HG03175 (cell line): ENCODE results near the gene TAS2R13.

Source experiments
- ATAC-seq: cut with Tn5 transposase; IDR thresholded peaks from one replicate; pipeline ENCODE4 v1.9.1; 2021; ENCODE audit warnings: mild to moderate bottlenecking, moderate library complexity; ENCODE audit not compliant: unreplicated experiment

TAS2R13 gene, protein sequence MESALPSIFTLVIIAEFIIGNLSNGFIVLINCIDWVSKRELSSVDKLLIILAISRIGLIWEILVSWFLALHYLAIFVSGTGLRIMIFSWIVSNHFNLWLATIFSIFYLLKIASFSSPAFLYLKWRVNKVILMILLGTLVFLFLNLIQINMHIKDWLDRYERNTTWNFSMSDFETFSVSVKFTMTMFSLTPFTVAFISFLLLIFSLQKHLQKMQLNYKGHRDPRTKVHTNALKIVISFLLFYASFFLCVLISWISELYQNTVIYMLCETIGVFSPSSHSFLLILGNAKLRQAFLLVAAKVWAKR

DNA sequence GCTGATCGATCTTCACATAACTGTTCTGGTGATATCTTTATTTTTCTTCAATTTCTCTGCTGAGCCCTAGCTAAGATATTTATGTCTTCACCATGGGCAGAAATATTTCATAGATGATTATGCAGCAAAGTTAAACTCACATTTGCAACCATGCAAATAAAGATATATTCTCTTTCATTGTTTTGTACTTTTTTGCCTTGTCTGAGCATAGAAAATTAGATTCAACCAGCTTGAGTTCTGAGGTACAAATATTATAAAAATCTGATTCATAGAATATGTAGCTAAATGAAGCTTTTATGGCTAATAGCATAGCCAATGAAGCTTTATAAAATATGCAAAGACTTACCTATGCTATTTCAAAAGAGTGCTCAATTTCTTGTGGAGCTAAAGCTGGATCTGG lies at the start of gene TAS2R13:
TSS of gene TAS2R13 (minus strand) at position 101 of the 400 bp plus-strand sequence. CDS start 264 bp downstream, outside the sequence.
- no peak for ATAC-seq

DNA sequence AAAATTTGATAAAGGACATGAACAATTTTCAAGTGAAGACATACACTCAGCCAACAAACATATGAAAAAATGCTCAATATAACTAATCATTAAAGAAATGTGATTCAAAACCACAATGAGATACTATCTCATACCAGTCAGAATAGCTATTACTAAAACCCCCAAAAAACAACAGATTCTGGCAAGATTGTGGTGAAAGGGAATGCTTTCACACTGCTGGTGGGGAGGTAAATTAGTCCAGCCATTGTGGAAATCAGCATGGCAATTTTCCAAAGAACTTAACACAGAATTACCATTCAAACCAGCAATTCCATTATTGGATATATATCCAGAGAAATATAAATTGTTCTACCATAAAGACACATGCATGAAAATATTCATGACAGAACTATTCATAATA lies 48.4 kb upstream of the TAS2R13 start:
- no peak for ATAC-seq

DNA sequence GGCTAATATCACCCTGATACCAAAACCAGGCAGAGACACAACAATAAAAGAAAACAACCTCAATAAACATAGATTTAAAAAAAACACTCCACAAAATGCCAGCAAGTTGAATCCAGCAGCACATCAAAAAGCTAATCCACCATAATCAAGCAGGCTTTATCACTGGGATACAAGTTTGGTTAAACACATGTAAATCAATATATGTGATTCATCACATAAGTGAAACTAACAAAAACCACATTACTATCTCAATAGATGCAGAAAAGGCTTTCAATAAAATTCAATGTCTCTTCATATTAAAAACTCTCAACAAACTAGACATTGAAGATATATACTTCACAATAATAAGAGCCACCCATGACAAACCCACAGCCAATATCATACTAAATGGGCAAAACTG lies 46.7 kb upstream of the TAS2R13 start:
- no peak for ATAC-seq

DNA sequence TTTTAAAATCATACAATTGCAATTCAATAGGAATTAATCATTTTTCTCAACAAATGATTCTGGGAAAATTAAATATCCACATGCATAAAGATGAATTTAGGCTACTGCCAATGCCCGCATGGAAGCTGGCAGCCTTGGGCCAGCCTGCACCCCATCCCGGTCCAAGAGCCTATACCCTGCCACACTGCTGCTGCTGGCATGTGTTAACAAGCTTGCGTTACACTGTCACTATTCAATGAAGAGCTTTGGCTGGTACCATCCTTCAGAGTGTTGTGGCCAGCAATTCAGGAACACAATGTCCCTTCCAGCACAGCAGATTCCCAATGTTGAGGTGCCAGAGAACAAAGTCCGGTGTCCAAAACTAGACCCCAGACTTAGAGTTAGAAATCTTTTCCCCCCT lies 43.3 kb upstream of the TAS2R13 start:
- ATAC-seq, result no peak

DNA sequence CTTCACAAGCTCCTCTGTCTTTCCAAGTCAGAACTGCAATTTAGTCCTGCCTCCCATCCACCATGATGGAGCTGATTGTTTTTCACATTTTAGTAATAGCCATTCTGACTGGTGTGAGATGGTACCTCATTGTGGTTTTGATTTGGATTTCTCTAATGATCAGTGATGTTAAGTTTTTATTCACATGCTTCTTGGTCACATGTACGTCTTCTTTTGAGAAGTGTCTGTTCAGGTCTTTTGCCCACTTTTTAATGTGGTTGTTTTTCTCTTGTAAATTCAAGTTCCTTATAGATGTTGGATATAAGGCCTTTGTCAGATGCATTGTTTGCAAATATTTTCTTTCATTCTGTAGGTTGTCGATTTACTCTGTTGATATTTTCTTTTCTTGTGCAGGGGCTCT lies 33.8 kb upstream of the TAS2R13 start:
- no peak for ATAC-seq

DNA sequence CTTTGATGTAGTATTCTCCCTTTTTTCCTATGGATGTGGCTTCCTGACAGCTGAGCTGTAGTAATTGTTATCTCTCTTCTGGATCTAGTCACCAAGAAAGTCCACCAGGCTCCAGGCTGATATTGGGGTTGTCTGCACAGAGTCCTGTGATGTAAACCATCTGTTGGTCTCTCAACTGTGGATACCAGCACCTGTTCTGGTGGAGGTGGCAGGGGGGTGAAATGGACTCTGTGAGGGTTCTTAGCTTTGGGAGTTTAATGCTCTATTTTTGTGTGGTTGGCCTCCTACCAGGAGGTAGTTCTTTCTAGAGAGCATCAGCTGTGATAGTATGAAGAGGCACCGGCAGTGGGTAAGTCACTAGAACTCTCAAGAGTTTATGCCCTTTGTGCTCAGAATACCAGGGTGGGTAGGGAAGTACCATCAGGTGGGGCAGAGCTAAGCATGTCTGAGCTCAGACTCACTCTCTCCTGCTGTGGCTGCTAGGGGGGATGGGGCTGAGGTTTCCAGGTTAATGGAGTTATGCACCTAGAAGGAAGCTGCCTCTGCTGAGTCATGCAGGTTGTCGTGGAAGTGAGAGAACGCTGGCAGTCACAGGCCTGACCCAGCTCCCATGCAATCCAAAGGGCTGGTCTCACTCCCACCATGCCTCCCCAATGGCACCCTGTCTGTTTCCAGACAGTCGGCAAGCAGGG lies 32.7 kb upstream of the TAS2R13 start:
- ATAC-seq, result no peak

DNA sequence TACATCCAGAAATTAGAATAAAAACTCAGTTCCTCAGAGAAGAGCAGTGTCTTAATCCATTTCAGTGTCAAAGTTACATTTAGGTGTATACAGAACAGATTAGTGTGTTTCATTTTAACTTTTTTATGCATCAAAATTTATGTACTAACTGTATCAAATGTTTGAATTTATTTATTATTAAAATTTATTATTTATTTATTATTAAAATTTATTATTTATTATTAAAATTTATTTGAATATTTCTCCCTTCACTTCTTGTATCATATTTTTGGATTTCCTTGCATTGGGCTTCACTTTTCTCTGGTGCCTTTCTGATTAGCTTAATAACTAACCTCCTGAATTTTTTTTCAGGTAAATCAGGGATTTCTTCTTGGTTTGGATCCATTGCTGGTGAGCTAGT lies 32.0 kb upstream of the TAS2R13 start:
- ATAC-seq, result no peak

DNA sequence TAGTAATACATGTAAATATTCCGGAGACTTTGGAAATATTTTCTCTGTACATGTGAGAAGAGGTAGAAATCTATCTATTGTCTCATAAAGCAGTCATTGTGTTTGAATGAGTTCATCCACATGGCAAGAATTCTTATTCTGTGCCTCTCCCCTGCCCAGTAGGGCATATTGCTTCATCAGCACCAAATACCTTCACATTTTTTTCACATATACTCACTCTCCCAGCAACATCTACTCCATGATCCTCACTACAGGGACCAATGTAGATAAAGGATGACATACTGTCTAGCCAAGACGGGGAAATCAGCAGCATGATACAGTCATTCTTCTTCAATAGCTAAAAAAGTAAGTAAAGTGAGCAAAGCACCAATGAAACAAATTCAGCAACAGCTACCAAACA lies 31.0 kb upstream of the TAS2R13 start:
- ATAC-seq, result no peak

DNA sequence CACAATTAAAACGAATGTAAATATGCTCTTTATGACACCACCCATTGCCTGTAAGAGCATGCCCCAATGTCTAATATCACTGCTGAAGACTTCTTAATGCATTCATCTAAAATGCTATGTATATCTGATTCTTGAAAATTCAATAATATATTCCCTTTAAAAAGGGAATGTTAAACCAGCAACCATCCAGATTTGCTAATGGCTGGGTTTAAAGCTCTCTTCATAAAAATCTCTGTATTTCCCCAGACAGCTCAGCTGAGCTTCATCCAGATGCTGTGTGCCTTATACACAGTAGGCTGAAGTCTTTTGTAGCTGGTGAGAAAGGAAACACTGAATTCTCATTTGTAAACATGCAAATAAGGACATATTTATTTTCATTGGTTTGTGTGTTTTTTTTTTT lies 29.8 kb upstream of the TAS2R13 start, which contains the start of gene TAS2R14:
TSS of gene TAS2R14 (minus strand) at position 101 of the 400 bp plus-strand sequence. CDS start at position 45, 56 bp downstream.
- no peak for ATAC-seq

DNA sequence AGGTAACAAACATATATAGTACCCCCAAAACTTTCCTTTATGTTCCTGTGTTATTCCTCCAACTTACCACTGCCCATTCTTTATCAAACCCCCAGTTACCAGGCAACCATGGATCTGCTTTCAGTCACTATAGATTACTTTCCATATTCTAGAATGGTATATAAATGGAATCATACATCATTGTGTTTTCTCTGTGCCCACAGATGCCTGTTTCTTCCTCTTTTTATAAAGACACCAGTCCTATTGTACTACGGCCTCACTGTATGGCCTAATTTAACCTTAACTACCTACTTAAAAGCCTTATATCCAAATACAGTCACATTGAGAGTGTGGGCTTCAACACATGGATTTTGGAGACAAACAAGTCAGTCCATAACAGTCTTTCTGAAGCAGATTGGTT lies 27.1 kb upstream of the TAS2R13 start:
- no peak for ATAC-seq

DNA sequence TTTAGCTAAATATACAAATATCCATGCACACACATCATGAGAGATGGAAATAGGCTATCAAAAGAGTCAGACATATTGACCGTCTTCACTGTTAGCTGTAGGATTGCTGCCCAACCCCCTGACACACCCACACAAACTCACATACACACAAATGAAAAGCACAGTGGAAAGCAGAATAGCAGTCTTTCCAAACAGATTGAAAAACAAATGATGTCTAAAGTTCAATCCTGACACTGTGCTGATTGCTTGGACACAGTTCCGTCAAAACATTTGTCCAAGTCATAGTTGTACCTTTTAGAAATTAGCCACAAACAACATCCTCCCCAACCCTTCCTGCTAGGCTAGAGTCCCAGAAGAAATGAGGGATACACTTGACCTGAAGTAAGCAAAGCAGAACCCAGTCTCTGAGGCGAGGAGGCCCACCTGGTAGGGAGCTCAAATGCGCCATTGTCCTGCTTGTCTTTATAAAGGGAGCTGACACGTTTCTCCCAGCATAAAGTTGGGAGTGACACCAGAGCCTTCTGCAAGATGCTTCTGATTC lies 19.5 kb upstream of the TAS2R13 start, which contains the start of gene PRH2:
TSS of gene PRH2 (plus strand) at position 491 of the 541 bp plus-strand sequence. CDS start at position 529, 38 bp downstream.
- no peak for ATAC-seq

DNA sequence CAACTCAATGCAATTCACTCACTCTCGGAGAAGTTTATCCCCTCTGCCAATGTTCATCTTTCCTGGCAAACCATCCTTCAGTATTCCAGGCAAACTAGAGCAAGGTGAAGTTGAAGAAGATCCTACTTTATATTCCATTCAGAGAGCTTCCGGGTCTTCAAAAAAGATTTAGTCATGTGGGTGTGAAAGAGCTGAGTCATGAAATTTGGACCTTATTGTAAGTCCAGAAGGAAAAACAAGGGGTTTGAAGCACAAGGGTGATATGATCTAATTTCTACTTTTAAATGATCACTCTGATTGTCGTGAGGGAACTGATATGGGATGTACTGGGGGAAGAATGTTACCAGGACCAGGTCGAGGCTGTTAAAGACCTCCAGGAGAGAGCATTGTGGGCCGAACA lies 16.9 kb upstream of the TAS2R13 start:
- no peak for ATAC-seq

DNA sequence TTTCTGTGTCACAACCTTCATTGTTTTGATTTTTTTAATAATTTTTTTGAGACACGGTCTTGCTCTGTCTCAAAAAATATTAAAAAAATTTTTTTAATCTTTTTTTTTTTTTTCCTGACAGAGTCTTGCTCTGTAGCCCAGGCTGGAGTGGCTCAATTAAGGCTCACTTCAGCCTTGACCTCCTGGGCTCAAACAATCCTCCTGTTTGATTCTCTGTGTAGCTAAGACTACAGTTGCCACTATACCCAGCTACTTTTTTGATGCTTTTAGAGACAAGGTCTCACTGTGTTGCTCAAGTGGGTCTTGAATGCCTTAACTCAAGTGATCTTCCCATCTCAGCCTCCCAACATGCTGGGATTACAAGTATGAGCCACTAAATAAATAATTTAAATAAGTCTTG lies 10.4 kb upstream of the TAS2R13 start:
- ATAC-seq, result no peak

DNA sequence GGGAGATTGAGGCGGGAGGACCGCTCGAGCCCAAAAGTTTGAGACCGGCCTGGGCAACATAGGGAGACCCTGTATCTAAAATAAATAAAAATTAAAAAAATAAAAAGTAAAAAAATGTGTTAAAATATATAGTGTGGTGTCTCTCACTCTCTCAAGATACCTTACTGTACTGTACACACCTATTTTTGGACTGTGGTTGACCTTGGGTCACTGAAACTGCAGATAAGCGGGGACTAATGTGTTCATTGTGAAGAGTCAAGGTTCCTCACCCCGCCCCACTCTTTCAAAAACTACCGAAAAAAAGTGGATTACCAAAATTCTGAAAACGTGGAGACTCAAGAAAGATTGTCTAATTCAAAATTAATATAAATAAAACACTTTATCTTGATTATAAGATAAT lies 1.0 kb upstream of the TAS2R13 start:
- no peak for ATAC-seq

DNA sequence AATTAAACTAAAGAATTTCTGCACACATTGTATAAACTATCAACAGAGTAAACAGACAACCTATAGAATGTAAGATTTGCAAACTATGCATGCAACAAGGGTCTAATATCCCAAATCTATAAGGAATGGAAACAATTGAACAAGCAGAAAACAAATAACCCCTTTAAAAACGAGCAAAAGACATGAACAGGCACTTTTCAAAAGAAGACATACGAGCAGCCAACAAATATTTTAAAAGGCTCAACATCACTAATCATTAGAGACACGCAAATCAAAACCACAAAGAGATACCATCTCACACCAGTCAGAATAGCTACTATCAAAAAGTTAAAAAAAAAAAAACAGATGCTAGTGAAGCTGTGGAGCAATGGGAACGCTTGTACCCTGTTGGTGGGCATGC lies 4.7 kb downstream of the TAS2R13 start:
- no peak for ATAC-seq

DNA sequence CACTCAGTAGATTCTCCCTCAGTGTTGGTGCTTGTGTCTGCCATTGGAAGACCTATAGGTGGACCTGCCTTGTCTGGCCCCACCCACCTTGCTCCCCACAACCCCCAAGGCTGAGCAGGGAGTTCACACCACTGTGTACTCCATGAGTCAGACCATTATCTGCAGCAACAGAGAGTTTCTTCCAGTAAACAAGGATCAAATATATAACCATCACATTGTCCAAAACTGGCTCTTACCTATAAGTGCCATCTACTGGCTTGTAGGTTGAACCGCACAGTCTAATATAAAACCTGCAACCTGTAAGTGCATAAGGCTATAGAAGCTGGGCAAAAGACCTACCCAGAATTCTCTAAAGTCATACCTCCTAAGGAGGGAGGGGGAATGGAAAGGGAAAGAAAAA lies 7.9 kb downstream of the TAS2R13 start:
- ATAC-seq, result no peak

DNA sequence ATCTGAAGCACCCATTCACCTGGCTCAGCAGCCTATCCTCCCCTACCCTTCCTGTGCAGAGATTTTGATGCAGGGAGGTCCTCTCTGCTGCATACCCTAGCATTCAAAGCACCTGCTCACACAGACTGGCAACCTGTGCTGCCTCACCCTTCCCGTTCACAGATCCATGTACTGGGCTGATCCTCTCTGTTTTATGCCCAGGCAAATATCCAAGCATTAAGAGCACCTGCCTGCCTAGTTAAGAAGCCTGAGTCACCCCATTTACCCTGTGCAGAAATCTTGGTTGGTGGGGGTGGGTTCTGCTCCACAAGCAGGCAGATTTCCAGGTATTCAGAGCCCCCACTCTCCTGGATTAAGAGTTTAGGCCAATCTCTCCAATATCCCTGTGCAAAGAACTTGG lies 8.4 kb downstream of the TAS2R13 start:
- no peak for ATAC-seq

DNA sequence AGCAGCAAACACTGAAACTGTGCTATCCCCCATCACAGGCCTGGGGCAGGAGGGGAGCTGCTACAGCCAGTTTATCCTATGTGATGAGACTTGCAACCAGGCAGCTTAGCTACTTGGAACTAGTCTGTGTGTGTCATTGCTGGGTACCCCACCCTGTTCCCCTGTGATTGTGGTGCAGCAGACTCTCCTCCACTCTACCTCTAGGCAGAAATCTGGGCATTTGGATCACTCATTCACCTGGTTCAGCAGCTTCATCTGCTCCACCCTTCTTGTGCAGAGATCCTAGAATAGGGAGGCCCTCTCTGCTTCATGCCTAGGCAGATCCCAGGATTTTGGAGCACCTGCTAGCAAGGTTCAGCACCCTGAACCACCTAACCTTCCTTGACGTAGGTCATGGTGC lies 8.8 kb downstream of the TAS2R13 start:
- no peak for ATAC-seq

DNA sequence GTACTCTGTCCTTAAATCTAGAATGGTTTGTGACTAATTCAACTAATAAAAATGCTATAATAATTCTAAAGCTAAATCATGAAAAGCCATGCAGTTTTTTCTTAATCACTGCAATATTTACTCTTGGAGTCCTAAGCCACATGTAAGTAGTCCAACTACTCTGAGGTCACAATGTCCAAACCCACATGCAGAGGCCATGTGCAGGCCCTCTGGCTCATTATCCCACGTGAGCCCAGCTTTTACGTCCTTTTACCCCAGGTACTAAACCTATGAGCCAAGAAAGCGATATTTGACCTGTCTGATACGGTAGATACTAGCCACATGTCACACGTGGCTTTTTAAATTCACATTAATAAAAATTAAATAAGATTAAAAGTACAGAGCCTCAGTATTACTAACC lies 12.5 kb downstream of the TAS2R13 start:
- no peak for ATAC-seq

DNA sequence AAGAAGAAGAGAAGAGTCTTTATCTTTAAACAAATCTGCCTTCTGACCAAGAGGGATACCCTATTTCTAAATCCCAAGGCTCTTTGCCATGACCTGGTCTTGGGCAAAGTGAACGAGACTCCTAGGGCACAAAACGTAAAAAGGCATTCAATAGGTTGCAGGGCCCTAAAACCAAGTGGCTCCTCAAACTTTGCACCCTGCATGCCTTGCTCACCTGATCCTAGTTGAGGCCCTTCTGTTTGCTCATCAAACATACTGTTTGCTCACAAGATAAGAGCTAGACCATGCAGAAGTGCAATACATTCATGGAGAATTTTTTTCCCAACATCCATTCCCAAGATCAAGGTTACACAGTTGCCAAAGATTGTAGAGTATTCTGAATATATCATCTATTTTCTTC lies 17.4 kb downstream of the TAS2R13 start:
- no peak for ATAC-seq

DNA sequence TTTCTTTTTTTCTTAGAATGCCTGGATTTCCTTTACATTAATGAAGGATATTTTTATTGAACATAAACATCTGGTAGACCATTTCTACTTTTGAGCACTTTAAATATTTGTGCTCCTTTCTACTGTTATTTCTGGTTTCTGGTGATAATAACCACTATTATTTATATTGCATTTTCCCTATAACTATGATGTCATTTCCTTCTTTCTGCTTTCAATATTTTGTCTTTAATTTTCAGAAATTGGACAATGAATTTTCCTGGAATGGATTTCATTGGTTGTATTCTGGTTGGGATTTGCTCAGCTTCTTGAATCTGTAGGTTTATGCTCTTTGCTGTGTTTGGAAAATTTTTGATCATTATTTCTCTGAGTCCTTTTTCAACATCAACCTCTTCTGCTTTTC lies 20.1 kb downstream of the TAS2R13 start:
- no peak for ATAC-seq

DNA sequence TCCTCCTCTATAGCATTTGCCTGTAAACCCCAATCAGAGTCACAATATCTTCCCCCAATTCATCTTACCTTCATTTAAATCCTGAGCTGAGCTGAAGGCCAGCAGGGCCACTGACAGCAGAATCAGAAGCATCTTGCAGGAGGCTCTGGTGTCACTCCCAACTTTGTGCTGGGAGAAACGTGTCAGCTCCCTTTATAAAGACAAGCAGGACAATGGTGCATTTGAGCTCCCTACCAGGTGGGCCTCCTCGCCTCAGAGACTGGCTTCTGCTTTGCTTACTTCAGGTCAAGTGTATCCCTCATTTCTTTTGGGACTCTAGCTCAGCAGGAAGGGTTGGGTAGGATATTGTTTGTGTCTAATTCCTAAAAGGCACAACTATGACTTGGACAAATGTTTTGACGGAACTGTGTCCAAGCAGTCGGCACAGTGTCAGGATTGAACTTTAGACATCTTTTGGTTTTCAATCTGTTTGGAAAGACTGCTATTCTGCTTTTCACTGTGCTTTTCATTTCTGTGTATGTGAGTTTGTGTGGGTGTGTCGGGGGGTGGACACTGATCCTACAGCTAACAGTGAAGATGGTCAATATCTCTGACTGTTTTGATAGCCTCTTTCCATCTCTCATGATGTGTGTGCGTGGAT lies 25.2 kb downstream of the TAS2R13 start, which contains the start of gene PRH1:
TSS of gene PRH1 (minus strand) at position 170 of the 640 bp plus-strand sequence. CDS start at position 132, 38 bp downstream.
- ATAC-seq, result no peak
